GM21723 (cell line): ENCODE measurements around the gene LRFN4.

Experiments
- ATAC-seq: cut with Tn5 transposase; IDR thresholded peaks from one replicate; pipeline ENCODE4 v1.9.1; 2021; ENCODE audit warnings: mild to moderate bottlenecking, moderate library complexity; ENCODE audit not compliant: unreplicated experiment

LRFN4 gene

DNA sequence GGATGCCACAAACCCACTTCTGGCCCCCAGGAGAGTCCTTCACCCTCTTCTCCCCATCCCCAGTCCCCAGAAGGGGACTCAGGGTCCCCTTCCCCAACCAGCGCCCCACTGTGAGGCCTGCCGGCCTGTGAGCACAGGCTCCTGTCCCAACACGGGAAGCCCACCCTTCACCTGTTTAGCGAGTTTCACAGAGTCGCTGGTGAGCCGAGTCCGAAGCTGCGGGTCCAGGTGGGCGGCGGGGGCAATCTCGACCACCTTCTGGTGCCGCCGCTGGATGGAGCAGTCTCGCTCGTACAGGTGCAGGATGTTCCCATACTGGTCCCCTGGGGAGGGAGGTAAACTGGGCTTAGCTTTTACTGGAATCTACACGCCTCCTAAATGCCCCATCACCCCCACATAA, 13.3 kb downstream of the LRFN4 start:
- no peak for ATAC-seq

DNA sequence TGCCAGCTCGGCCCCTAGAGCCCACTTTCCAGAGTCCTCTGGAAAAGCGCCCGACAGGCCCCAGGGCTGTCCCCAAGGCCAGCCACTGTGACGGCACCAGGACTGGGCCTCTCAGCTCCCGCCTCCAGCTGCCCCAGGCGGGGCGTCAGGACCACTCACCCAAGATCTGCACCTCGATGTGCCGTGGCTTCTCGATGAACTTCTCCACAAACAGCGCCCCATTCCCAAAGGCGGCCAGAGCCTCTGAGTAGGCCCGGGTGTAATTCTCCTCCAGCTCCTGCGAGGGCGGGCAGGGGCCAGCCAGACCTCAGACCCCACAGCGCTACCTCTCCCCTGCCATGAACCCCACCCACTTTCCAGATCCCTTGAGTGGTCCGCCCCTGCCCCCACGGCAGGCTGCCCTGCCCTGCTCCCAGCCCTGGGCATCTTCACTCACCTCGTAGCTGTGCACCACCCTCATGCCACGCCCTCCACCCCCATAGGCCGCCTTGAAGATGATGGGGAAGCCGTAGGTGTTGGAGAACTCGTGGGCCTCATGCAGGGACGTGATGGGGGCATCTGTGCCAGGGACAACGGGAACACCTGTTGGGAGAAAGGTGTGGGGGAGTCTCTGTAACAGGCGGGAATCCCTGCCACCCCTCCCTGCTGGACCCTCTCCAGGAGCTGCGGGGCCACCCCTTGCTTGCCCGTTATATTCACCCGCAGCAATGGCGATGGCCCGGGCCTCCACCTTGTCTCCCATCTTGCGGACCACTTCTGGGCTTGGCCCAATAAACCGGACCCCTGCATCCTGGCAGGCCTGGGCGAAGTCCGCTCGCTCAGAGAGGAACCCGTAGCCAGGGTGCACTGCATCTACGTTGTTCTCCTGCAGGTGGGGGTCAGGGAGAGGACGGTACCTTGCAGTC, 14.0 kb downstream of the LRFN4 start:
- ATAC-seq: no peak

DNA sequence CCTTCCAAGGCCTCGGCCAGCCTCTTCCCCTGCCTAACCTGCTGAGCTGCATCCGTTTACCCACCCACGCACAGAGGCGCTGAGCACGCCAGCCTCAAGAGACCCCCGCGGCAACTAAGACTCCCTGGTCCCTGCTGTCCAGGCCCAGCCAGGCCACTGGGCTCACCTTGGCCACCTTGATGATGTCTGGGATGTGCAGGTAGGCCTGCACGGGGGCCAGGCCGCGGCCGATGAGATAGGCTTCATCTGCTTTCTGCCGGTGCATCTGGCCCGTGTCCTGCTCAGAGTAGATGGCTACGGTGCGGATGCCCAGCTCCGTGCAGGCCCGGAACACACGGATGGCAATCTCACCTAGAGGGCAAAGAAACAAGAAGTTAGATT, 14.6 kb downstream of the LRFN4 start:
- ATAC-seq: no peak

DNA sequence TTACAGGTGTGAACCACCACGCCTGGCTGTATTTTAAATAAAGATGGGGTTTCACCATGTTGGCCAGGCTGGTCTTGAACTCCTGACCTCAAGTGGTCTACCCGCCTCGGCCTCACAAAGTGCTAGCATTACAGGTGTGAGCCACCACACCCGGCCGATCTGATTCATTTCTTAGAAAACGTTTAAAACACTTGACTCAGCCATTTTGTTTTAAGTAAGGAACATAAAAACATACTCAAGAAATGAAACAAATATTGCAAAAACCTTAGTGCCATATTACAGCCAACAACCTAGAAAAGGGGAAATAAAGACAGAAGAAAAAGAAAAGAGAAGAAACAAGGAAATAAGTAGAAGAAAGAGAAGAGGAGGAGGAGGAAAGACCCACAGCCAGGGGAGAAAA, 17.4 kb downstream of the LRFN4 start:
- no peak for ATAC-seq

DNA sequence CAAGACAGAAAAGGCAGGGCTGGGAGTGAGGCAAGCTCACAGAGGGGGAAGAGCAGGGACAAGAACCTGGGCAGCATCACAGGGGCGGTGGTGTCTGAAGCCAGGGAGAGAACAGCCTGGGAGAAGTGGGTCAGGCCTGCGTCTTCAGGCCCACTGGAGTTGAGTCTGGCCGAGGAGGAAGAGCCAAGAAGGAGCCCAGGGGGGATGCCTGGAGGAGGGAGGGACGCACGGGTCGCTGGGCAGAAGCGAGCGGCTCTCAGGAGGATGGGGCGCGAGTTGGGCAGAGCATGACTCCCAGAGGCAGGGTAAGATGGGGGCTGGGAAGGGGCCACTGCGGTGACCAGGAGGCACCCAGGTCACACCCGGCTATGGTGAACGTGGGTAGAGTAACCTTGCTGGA, 18.5 kb downstream of the LRFN4 start:
- ATAC-seq: no peak

DNA sequence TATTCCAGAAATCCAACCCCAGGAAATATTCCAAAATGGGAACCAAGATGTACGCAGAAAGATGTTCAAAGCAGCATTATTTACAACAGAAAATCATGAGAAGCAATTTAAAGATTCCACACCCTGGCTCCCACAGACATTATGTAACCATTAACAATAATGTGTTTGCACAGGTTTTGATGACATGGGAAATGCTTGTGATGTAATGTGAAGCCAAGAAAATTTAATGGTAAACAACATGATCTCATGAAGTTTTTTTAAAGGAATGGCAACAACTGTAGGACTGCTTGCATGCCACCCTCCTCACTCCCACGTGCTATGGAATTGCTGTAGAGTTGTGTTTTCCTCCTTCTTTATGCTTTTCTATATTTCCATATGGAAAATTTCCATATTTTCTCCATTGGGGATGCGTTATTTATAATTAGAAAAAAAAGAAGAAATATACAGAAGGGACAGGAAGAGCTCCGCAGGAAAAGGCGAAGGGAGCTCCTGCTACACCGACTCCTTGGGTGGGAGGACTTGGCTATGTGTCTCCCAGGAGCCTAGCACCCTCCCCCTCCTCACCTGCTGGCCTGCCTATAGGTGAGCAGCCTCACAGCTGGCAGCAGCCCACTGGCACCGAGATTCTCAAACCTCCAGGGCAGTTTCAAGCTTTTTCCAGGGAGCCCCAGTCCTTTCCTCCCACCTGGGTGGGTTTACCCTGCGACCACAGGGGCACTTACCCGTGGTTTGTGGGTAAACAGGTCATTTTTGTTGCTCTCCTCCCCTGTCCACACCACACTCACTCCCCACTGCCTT, 20.9 kb downstream of the LRFN4 start:
- ATAC-seq: no peak

DNA sequence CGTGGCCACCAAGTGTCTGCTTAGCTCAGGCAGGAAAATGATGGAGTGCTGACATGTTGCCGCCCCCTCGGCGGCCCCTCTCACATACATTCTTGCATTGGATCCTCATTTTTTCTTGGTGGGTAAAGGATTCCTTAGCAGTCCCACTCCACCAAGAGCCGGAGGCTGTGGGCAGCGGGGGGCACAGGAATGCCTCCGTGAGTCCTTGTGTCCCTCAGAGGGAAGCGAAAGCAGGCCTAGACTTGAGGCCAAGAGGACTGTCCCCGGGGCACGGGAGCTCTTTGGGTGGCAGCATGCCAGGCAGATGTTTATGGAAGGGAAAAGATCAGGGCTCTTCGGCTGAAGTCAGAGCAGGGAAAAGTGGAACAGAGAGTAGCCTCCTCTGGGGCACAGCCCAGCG, 21.6 kb downstream of the LRFN4 start:
- no peak for ATAC-seq

DNA sequence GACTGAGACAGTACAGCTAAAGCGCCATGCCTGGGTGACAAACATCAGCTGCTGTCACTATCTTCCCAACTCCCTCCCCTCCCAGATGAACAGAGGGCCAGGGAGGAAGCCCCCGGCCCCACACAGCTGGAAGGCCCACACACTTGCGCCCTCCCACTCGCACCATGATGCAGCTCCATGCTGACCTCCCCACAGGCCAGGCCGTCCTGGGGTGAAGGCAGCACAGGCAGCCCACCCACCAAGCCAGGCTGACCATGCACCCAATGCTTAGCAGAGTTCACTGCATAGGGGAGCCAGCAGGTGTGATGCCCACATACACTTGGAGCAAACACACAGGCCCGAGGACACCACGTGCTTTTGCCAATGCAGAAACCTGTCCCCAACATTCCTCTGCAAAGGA, 22.1 kb downstream of the LRFN4 start:
- ATAC-seq: no peak

DNA sequence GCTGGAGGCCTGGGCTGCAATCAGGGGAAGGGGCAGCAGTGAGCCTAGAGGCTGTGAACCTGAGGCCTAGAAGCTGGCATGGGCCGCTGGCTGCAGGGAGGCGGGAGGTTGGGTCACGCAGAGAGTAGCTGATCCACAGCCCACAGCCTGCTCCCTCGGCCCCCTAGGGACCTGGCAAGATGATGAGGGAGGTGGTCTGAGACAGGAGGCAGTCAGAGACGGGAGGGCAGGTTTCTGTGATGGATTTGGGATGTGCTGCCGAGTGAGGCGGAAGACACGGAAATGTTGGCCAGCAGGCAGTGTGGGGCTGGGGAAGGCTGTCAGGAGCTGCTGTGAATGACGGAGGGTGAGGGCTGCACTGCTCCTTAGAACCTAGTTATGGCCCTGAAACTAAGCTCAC, 22.7 kb downstream of the LRFN4 start:
- ATAC-seq: no peak

DNA sequence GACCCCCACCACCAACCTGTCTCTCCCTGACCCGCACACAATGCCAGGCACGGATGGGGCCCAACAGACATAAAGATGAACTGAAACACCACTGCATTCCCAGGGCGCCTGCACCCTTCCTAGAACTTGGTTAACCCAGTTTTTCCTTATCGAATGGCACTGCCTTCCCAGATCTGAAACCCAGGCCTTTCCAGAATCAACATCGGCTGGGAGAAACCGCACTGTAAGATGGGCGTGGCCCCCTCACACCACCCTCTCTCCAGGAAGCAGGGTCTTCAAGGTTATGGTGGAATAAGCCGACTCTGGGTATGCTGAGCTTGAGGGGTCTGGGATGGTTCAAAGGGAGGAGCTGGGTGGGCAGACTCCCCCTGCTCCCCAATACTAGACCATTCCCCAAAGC, 23.1 kb downstream of the LRFN4 start:
- ATAC-seq: no peak

DNA sequence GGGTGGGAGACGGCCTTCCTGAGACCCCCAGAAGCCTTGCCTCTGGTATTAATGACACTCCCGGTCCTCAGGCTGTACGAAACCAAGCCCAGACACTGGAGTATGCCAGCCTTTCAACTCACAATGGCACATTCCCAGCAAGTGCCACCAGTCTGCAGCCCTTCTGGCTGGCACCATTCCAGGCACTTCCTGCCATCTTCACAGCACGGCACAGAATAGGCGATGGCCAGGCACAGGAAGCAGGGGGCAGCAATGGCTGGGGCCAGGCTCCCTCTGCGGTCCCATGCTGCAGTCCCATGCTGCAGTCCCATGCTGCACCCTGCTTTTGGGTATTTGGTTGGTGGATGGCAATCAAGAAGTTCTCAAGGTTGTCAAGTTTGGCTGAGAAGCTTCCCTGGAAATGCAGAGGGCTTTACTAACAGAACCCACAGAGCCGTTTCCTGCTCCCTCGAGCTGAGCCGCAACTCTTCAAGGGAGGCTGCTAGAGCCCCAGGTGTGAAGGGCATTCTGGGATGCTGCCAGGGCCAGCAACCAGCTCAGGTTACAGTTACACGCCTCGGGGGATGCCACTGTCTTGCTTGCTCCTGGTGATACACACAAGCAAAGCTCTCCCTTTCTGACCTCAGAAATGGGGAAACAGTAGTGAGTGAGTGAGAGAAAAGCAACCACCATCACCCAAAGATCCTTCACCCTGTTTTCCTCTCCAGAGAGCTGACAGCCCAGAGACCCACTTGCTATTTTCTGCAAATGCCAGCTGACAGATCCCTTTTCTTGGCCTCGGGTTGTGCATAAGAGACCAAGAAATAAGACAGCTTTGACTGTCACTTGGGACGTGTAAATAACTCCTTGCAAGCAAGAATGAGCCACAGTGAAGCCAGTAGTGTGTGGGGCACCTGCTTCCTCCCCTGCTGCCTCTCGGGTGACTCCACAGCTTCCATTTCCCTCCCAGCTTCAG, 23.9 kb downstream of the LRFN4 start:
- ATAC-seq: no peak

DNA sequence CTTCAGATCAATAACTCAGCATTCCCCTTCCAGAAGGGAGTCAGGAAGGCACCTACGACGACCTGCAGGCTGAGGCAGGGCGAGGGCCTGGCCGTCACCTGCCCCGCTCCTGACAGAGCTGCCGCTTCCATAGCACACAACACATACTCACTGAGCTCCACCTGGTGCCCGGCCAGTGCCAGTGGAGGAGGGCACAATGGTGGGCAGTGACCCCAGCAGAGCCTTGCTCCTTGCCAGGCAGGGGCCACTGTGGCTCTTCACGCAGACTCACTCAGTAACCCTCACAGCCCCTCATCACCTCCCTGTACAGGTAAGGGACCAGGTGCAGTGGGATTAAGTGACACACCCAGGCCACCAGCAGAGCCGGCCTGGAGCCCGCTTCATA, 24.6 kb downstream of the LRFN4 start:
- ATAC-seq: no peak

DNA sequence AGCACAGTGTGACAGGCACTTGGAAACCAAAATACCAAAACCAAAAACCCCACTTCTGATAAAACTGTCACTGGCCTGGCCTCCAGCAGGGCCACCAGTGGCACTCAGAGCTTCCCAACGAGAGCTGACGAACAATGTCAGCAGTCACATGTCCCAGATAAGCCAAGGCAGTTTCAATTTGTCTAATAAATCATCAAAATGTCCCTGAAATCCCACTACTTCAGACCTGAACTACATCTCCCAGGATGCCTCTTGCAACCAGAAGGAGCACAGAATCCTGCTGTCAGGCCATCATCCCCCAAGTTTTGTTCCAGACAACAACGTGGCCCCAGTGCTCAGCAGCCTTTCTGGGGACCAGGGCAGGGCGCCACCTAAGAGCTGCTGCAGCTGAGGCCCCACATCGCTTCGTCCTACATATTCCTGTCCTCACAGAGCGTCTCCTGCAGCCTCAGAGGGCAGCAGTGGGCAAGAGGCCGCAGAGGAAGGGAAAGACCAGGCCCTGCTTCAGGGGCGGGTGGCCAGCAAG, 25.1 kb downstream of the LRFN4 start:
- ATAC-seq: no peak

DNA sequence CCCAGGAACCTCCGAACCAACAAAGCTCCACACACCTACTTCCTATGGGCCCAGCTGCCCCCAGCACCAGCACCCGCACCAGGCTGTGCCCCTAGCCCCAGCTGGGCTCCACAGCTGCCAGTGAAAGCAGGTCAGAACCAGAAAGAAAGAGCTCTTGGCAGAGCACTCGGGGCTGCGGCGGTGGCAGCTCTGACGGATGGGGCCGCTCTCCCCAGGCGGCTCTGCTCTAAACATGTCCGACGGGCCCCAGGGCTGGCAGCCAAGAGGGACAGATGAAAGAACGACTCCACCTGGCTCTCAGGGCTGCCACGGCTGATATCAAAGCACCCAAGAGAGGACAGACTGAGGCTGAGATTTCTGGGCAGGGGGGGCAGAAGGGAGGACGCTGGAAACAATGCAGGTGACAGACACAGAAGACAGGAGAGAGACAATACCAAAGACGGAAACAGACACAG, 25.7 kb downstream of the LRFN4 start:
- no peak for ATAC-seq

DNA sequence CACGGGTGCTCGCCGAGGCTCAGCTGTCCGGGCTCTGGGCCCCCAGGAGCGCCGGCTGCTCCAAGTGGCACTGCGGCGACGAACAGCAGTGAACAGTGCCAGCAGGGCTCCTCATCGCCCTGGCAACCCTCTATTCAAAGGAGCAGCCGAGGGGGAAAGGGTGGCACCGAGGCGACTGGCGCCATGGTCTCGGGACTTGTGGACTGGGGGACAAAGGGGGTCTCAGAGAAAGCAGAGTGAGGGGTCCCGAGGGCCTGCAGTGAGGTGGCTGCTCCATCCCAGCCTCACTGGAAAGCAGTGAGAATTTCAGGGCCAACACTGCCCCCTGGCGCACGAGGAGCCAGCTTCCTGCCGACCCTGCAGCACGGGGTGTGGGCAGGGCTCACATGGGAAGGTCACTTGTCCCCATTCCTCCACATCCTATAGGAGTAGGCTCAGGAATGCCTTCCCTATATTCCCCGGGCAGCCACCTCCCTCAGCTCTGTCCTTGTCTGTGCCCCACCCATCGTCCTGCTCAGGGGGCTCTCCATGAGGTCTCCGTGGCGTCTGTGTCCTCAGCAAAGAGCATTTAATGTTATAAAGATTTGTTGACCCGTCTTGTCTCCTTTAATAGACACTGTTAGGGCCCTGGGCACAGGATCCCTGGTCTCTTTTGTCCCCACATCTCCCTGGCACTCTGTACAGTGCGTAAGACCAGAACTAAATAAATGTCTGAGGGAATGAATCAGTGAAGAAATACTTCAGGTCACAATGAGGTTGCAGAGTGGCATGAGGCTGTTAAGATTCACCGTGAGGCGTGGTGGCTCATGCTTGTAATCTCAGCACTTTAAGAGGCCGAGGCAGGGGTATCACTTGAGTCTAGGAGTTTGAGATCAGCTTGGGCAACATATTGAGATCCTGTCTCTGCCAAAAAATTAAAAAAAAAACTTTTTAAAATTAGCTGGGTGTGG, 26.4 kb downstream of the LRFN4 start:
- ATAC-seq: no peak

DNA sequence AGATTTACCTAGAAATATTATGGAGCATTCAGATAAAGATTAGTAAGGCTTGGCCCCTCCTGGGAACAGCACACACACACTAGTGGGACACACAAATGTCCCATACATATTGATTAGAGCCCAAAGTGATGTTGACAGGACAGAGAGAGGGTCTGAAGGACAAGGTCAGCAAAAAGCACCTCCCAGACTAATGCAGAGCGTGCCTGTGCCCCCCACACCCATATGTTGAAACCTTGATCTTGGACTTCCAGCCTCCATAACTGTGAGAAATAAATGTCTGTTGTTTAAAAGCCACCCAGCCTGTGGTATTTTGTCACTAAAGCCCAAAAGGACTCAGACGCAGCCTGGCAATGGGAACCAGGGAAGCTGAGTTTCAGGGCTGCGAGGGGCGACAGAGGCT, 27.6 kb downstream of the LRFN4 start:
- no peak for ATAC-seq

DNA sequence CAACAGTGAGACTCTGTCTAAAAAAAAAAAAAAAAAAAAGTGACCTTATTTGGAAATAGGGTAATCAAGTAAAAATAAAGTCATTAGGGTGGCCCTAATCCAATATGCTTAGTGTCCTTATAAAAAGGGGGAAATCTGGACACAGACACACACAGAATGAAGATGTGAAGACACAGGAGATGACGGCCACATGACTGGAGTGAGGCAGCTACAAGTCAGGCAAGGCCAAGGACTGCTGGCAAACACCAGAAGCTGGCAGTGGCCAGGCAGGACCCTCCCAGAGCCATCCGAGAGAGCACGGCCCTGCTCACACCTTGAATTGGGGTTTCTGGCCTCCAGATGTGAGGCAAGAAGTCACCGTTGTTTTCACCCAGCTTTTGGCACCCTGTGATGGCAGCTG, 28.6 kb downstream of the LRFN4 start:
- no peak for ATAC-seq

DNA sequence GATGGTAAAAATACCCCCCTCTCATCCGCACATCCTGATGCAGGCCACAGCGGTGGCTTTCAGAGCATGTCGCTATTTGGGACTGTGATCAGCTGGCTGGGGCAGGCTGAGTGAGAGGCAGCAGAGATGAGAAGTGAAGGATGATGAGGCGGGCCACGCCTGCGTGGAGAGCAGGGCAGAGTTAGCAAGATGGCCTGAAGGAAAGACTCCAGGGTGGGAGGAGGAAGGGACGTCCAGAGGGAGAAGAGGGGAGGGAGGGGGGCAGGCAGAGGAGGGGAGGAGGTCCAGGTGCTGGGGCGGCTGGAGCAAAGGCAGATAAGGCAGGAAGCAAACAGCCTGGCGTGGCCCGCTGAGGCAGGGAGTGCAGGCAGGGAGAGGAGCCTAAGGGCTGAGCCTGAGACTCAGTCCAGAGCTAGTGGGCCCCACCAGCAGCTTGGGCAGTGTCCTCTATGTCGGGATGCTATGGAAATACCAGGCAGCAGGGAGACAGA, 29.1 kb downstream of the LRFN4 start:
- ATAC-seq: no peak

DNA sequence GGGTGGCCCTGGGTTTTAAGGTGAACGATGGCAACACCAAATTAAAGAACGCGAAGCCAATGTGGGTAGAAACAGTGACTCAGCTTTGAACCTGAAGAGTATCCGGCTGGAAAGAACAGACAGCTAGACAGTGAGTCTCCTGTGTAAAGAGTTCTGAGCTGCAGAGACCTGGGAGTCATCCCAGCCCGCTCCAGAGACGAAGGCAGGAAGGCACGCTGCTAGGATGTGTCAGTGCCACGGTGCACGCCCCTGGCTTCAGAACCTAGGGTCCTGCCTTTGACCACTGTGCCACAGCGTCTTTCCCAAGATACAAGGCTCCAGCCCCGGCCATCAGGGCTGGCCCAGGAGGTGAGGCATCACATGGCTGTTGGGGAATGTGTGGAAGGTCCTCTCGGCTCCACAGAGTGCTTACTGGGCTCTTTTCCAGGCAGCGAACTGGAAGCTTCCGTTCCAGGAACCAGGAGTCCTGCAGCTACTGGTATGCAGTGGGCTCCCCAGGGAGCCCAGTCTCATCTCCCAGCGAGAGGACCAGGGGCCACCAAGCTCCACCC, 29.9 kb downstream of the LRFN4 start:
- ATAC-seq: no peak
